DND-41 (cell line): ENCODE data around the gene SLC39A11.
"Not testable (repeated sequence)": the region's sequence is repeated elsewhere in the genome, so short reads cannot be mapped to it uniquely, and the experiment has no call there.

Experiments used
- CTCF ChIP-seq: IDR thresholded peaks from 2 replicates; pipeline ENCODE4 v1.5.1; 2012; ENCODE audit warnings: borderline replicate concordance, low read length, moderate library complexity, mild to moderate bottlenecking; ENCODE audit not compliant: poor library complexity, severe bottlenecking; ENCODE audit errors: extremely low read depth
- EZH2 ChIP-seq: IDR thresholded peaks from 3 replicates; pipeline ENCODE4 v1.6.1; 2012; ENCODE audit warnings: borderline replicate concordance, low read depth, mild to moderate bottlenecking, moderate library complexity, low read length, inconsistent platforms; ENCODE audit not compliant: severe bottlenecking

GRCh38 chr17:72761893-72762575 is 330.5 kb downstream of the SLC39A11 start:
- TF ChIP-seq CTCF, EZH2: not testable (repeated sequence)
